A549 (cell line): ENCODE results near the gene VENTX. TPM values are rescaled to one million over a fixed set of nuclear protein-coding genes. Genes with fewer than 3 reads are reported as not detected.

Experiments
- ATAC-seq, 2 experiments: fragments of 200-7000 bp in 1 of 2; fragments of >200 bp in 1 of 2; cut with Nextera tagmentation in 1 of 2; cut with Tn5 transposase in 1 of 2; 3 replicates each; pipeline versions ENCODE4 v1.8.0 to v1.9.1; 2018 to 2020; ENCODE audit warnings: mild to moderate bottlenecking in 1 of 2, moderate library complexity in 1 of 2
- CTCF ChIA-PET: fragments of 300-600 bp; sonication (Branson Sonifier 250); formaldehyde crosslinking; extraction: SDS; loops from one replicate; lab custom pipeline; 2021; ENCODE audit warnings: antibody characterized with exemption, inconsistent platforms; lab: Yijun Ruan, JAX
- POLR2A ChIA-PET: fragments of 350-600 bp; formaldehyde crosslinking; extraction: SDS; loops from one replicate; lab custom pipeline; 2021; ENCODE audit warnings: antibody characterized with exemption, inconsistent platforms; lab: Yijun Ruan, JAX
- DNase-seq, 2 experiments: peaks; one replicate each; pipeline versions ENCODE4 v3.0.0 to v3.0.0-alpha.2; 2011 to 2016; ENCODE audit warnings: low read depth in 1 of 2, low spot score in 1 of 2
- FAIRE-seq: peaks from 2 replicates; lab custom pipeline; 2011; peaks lifted over from hg19 to GRCh38; lab: Jason Lieb, UNC
- H3K27ac ChIP-seq, 2 experiments: fragments of >200 bp; sonication (Bioruptor Twin); formaldehyde crosslinking; 3 replicates each; pipeline ENCODE4 v1.5.1; 2016 to 2017
- H3K4me1 ChIP-seq: fragments of >200 bp; sonication (Bioruptor Twin); formaldehyde crosslinking; 3 replicates; pipeline ENCODE4 v1.6.1; 2016
- H3K4me2 ChIP-seq: fragments of >200 bp; sonication (Bioruptor Twin); formaldehyde crosslinking; 3 replicates; pipeline ENCODE4 v1.6.1; 2016
- H3K4me3 ChIP-seq: fragments of >200 bp; sonication (Bioruptor Twin); formaldehyde crosslinking; 3 replicates; pipeline ENCODE4 v1.5.1; 2016
- H3K9me3 ChIP-seq: fragments of >200 bp; sonication (Bioruptor Twin); formaldehyde crosslinking; 3 replicates; pipeline ENCODE4 v1.6.1; 2016
- ATOH8 ChIP-seq: fragments of 250-450 bp; sonication (Bioruptor Pico); IDR thresholded peaks from 2 replicates; pipeline ENCODE4 v1.5.0; 2020; ENCODE audit warnings: low read depth, mild to moderate bottlenecking, moderate library complexity
- BHLHE40 ChIP-seq: IDR thresholded peaks from 2 replicates; pipeline ENCODE4 v1.6.1; 2012; ENCODE audit warnings: low read depth, low read length, inconsistent platforms
- CBX2 ChIP-seq: fragments of 200-600 bp; sonication (generic); IDR thresholded peaks from 2 replicates; pipeline ENCODE4 v1.6.1; 2016; ENCODE audit warnings: low read depth, mild to moderate bottlenecking, borderline replicate concordance
- CEBPB ChIP-seq, 2 experiments: fragments of >200 bp in 1 of 2; sonication (Bioruptor Twin) in 1 of 2; formaldehyde crosslinking in 1 of 2; IDR thresholded peaks; 2 replicates each; pipeline ENCODE4 v1.6.1; 2012 to 2016
- CHD2 ChIP-seq: fragments of 150-350 bp; IDR thresholded peaks from 2 replicates; pipeline ENCODE4 v1.6.1; 2014; ENCODE audit warnings: low read length; ENCODE audit not compliant: partially characterized antibody
- EHMT2 ChIP-seq: fragments of 200-600 bp; sonication (generic); IDR thresholded peaks from 2 replicates; pipeline ENCODE4 v1.6.1; 2016; ENCODE audit warnings: antibody characterized with exemption, low read depth, mild to moderate bottlenecking, moderate library complexity
- ELK1 ChIP-seq: fragments of 150-350 bp; IDR thresholded peaks from 2 replicates; pipeline ENCODE4 v1.6.1; 2014; ENCODE audit warnings: low read depth, mild to moderate bottlenecking, low read length
- FOSB ChIP-seq: fragments of 250-450 bp; sonication (Bioruptor Pico); IDR thresholded peaks from 2 replicates; pipeline ENCODE4 v1.5.0; 2020; ENCODE audit warnings: mild to moderate bottlenecking, moderate library complexity
- FOSL2 ChIP-seq, 2 experiments: fragments of 450-650 bp in 1 of 2; fragments of >200 bp in 1 of 2; sonication (Bioruptor Twin) in 1 of 2; formaldehyde crosslinking; IDR thresholded peaks; 2 replicates each; pipeline versions ENCODE4 v1.5.0 to v1.6.1; 2016 to 2020; ENCODE audit warnings: mild to moderate bottlenecking in 1 of 2, moderate library complexity in 1 of 2
- GATA3 ChIP-seq: IDR thresholded peaks from 2 replicates; pipeline ENCODE4 v1.6.1; 2012; ENCODE audit warnings: borderline replicate concordance
- HOXB13 ChIP-seq: fragments of 250-450 bp; sonication (Bioruptor Pico); IDR thresholded peaks from 2 replicates; pipeline ENCODE4 v1.5.0; 2020; ENCODE audit warnings: low read depth, mild to moderate bottlenecking, moderate library complexity
- JUNB ChIP-seq: fragments of >200 bp; sonication (Bioruptor Twin); formaldehyde crosslinking; IDR thresholded peaks from 2 replicates; pipeline ENCODE4 v1.6.1; 2016
- KDM1A ChIP-seq: fragments of 200-600 bp; sonication (generic); IDR thresholded peaks from 2 replicates; pipeline ENCODE4 v1.6.1; 2016; ENCODE audit warnings: low read depth, mild to moderate bottlenecking
- KDM5A ChIP-seq: fragments of 200-600 bp; sonication (generic); IDR thresholded peaks from 2 replicates; pipeline ENCODE4 v1.6.1; 2016; ENCODE audit warnings: antibody characterized with exemption, mild to moderate bottlenecking
- MAZ ChIP-seq: fragments of 150-350 bp; IDR thresholded peaks from 2 replicates; pipeline ENCODE4 v1.6.1; 2014; ENCODE audit warnings: antibody characterized with exemption, low read depth, low read length, borderline replicate concordance
- NPAS2 ChIP-seq: fragments of 250-450 bp; sonication (Bioruptor Pico); IDR thresholded peaks from 2 replicates; pipeline ENCODE4 v1.8.0; 2022; ENCODE audit warnings: mild to moderate bottlenecking, moderate library complexity, borderline replicate concordance
- RARB ChIP-seq: fragments of 250-450 bp; sonication (Bioruptor Pico); IDR thresholded peaks from 2 replicates; pipeline ENCODE4 v1.8.0; 2021; ENCODE audit warnings: mild to moderate bottlenecking, moderate library complexity
- RFX5 ChIP-seq: fragments of 450-650 bp; IDR thresholded peaks from 2 replicates; pipeline ENCODE4 v1.7.1; 2014; ENCODE audit warnings: antibody characterized with exemption, mild to moderate bottlenecking, moderate library complexity
- RNF2 ChIP-seq: fragments of 200-600 bp; sonication (generic); IDR thresholded peaks from 2 replicates; pipeline ENCODE4 v1.6.1; 2016; ENCODE audit warnings: low read depth, mild to moderate bottlenecking, antibody characterized with exemption, moderate library complexity, borderline replicate concordance
- SMC3 ChIP-seq: fragments of >200 bp; sonication (Bioruptor Twin); formaldehyde crosslinking; IDR thresholded peaks from 3 replicates; pipeline ENCODE4 v1.6.1; 2018; ENCODE audit warnings: inconsistent platforms
- SREBF2 ChIP-seq: fragments of 450-650 bp; IDR thresholded peaks from 2 replicates; pipeline ENCODE4 v1.6.1; 2014; ENCODE audit warnings: mild to moderate bottlenecking, moderate library complexity
- ZFP36 ChIP-seq: fragments of 450-650 bp; IDR thresholded peaks from 2 replicates; pipeline ENCODE4 v1.6.1; 2014; ENCODE audit warnings: borderline replicate concordance; ENCODE audit not compliant: partially characterized antibody
- WGBS: methylation state at CpG from one replicate; pipeline ENCODE4 v1.1.6; 2017; ENCODE audit errors: missing lambda C conversion rate; 5-methylcytosine and 5-hydroxymethylcytosine counted together
- polyA plus RNA-seq, 4 experiments: library from polyadenylated mRNA; depleted of rRNA in 3 of 4; stranded (reverse); fragments of >200 nt; fragmentation: RNase III in 1 of 4; extraction: RNeasy Plus Mini Kit Qiagen cat#74134 plus additional on column Dnase treatment in 1 of 4; gene quantifications; 2 replicates in 3 of 4; 3 replicates in 1 of 4; pipeline ENCODE4 v1.2.3, GENCODE V29; 2011 to 2017
- TF ChIP-seq, protein P1 (sequence below): IDR thresholded peaks from 2 replicates; pipeline ENCODE4 v1.6.1; 2012; ENCODE audit warnings: low read depth, borderline replicate concordance
- TF ChIP-seq, protein P2 (sequence below): fragments of >200 bp; sonication (Bioruptor Twin); formaldehyde crosslinking; IDR thresholded peaks from 3 replicates; pipeline ENCODE4 v1.5.1; 2016

The VENTX gene
- polyA plus RNA-seq, 2 of the 4 experiments (the other 2 are of a cell fraction) = not detected

DNA sequence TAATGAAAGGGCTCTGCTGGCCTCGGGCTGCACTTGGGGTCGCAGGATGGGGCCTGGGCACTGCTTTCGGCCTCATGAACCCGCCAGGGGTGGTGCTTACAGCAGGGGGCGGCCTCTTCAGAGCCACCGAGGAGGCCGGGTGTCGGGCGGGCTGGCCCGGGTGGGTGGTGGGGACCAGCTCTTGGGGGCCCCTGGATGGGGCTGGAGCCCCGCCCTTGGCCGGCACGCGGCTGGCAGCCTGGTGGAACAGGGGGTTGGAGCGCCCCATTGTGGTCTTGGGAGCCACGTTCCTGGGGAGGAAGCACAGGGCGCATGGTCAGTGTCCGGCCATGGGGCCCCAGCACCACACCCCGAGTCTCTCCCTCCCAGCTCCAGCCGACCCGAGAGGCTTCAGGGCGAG lies 30.2 kb downstream of the VENTX start:
- Histone ChIP-seq H3K4me1 (peaks cover 20% of the 10 kb centered on the region), H3K27ac (no peak overlapping the region), H3K4me2 (no peak overlapping the region), H3K4me3 (no peak overlapping the region), H3K9me3 (no peaks in the 10 kb centered on the region)
- ChIA-PET POLR2A (no interaction called here), CTCF (interaction anchor here (1.2 to 3.1 kb wide), 3 partner anchors 8 to 40 kb away, joined by 3 to 9 read pairs (median 4); partner anchors contain the start of gene ADAM8)
- ATAC-seq (no peak), DNase-seq (no peak), FAIRE-seq (no peak)
- WGBS = 87% methylated on average over 6 of the region's 22 CpGs
- TF ChIP-seq, protein P1, sequence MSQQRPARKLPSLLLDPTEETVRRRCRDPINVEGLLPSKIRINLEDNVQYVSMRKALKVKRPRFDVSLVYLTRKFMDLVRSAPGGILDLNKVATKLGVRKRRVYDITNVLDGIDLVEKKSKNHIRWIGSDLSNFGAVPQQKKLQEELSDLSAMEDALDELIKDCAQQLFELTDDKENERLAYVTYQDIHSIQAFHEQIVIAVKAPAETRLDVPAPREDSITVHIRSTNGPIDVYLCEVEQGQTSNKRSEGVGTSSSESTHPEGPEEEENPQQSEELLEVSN = no peak
- TF ChIP-seq RFX5 (no peak), MAZ (no peak), KDM5A (no peak)
- TF ChIP-seq, all 56 proteins: peak for 0

DNA sequence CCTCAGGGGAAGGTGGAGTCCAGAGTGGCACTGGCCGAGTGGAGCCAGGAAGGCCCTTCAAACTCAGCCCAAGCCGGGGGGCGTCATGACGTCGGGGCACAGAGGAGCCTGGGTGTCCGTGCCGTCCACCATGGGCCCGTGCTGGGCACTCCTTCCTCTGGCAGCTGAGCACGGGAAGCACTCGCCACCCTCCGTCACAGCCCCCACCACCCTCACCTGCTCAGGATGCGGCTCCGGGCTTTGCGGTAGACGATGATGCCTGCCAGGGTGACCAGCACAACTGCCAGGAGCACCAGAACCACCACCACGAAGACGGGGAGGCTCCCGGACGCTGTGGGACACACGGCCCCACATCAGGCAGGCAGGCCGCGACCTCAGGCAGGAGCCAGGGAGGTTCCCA lies 30.9 kb downstream of the VENTX start:
- no peaks in the 10 kb centered on the region for H3K9me3 ChIP-seq
- H3K4me2 ChIP-seq = no peak overlapping the region
- ATAC-seq = no peak
- ChIA-PET POLR2A (no interaction called here), CTCF (interaction anchor here (1.2 to 3.1 kb wide), 2 partner anchors 27 to 39 kb away, joined by 3 to 9 read pairs; no protein-coding TSS in a partner anchor)
- no peak for FAIRE-seq
- no peak overlapping the region for H3K27ac ChIP-seq
- no peak overlapping the region for H3K4me3 ChIP-seq
- TF ChIP-seq CEBPB (IDR thresholded peaks at IDR 0.05) (no peak), ZFP36 (no peak), RARB (CRISPR knock-in tag) (no peak), EHMT2 (no peak), FOSB (no peak), JUNB (no peak), CBX2 (no peak), GATA3 (no peak), SMC3 (no peak), HOXB13 (CRISPR knock-in tag) (no peak)
- 90% methylated on average over 4 of the region's 22 CpGs for WGBS
- DNase-seq = no peak
- peaks cover 20% of the 10 kb centered on the region for H3K4me1 ChIP-seq

GRCh38 chr10:133269367-133269766 lies 31.7 kb downstream of the VENTX start:
- Histone ChIP-seq H3K4me2 (no peak overlapping the region), H3K9me3 (no peaks in the 10 kb centered on the region), H3K27ac (no peak overlapping the region), H3K4me1 (peaks cover 15% of the 10 kb centered on the region), H3K4me3 (no peak overlapping the region)
- ChIA-PET POLR2A (no interaction called here), CTCF (interaction anchor here (1.7 to 3.1 kb wide), 2 partner anchors 12 to 38 kb away, joined by 3 to 9 read pairs; no protein-coding TSS in a partner anchor)
- TF ChIP-seq BHLHE40 (no peak), JUNB (no peak), RNF2 (no peak), RFX5 (no peak), KDM1A (no peak), CHD2 (no peak), ELK1 (no peak), SREBF2 (no peak), NPAS2 (no peak), FOSL2 (IDR thresholded peaks at IDR 0.05) (no peak), FOSL2 (CRISPR knock-in tag; IDR thresholded peaks at IDR 0.05) (no peak), ATOH8 (CRISPR knock-in tag) (no peak)
- TF ChIP-seq, protein P2, sequence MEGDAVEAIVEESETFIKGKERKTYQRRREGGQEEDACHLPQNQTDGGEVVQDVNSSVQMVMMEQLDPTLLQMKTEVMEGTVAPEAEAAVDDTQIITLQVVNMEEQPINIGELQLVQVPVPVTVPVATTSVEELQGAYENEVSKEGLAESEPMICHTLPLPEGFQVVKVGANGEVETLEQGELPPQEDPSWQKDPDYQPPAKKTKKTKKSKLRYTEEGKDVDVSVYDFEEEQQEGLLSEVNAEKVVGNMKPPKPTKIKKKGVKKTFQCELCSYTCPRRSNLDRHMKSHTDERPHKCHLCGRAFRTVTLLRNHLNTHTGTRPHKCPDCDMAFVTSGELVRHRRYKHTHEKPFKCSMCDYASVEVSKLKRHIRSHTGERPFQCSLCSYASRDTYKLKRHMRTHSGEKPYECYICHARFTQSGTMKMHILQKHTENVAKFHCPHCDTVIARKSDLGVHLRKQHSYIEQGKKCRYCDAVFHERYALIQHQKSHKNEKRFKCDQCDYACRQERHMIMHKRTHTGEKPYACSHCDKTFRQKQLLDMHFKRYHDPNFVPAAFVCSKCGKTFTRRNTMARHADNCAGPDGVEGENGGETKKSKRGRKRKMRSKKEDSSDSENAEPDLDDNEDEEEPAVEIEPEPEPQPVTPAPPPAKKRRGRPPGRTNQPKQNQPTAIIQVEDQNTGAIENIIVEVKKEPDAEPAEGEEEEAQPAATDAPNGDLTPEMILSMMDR = no peak
- 70% methylated on average over 2 of the region's 26 CpGs for whole genome bisulfite sequencing
- DNase-seq (no peak), ATAC-seq (no peak), FAIRE-seq (no peak)
